ENCODE data around the gene UTF1.
"Not testable (repeated sequence)": the region's sequence is repeated elsewhere in the genome, so short reads cannot be mapped to it uniquely, and the experiment has no call there.

- TF ChIP-seq EZH2 (IDR thresholded peaks at IDR 0.05; ENCODE audit: insufficient read depth, poor library complexity, severe bottlenecking); EZH2phosphoT487 (IDR thresholded peaks at IDR 0.05; ENCODE audit: insufficient read depth, low read depth): not testable (repeated sequence)
Observed at GRCh38 chr10:133265052-133265451, 35.0 kb downstream of the UTF1 start.

Measured in GM23248 (cell line).